ENCODE measurements around the gene MROH7.
"Not testable (repeated sequence)": the region's sequence is repeated elsewhere in the genome, so short reads cannot be mapped to it uniquely, and the experiment has no call there.

The MROH7 gene

DNA sequence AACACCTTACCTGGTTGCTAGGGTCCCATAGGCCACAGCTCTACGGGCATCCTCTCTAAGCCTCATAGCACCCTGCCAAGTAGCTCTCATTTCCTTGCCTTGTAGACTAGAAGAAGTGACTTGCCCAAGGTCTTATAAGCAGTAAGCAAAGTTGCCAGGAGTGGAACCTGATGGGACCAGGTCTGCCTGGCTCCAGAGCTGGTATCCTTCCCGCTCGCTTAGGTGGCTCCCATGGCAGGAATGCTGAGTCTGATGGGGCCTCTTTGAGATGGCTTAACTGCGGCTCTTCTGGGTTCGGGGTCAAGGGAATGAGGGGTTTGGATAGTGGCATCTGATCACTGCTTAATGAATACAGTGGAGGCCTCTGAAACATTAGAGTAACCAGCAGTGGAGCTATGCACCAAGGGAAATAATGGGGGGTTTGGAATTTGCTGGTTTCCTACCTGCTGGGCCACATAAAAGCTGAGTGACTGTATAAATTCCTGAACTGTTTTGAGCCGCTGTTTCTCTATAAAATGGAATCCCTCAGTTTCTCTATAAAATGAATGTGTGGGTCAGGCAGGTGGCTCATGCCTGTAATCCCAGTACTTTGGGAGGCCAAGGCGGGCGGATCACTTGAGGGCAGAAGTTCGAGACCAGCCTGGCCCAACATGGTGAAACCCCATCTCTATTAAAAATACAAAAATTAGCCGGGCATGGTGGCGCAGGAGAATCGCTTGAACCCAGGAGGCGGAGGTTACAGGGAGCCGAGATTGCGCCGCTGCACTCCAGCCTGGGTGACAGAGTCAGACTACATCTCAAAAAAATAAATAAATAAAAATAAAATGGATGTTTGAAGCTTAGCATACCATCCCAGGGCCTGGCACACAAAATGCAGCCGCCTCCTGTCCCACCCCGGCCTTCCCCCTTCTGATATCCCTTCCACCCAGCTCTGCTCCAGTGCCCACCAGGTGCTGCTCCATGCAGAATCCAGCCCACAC lies 30.7 kb upstream of the MROH7 start:
- DNase-seq: no peak

GRCh38 chr1:54611621-54612020 lies 30.0 kb upstream of the MROH7 start:
- no peak for DNase-seq

GRCh38 chr1:54614024-54614423 lies 27.6 kb upstream of the MROH7 start:
- DNase-seq: no peak

DNA sequence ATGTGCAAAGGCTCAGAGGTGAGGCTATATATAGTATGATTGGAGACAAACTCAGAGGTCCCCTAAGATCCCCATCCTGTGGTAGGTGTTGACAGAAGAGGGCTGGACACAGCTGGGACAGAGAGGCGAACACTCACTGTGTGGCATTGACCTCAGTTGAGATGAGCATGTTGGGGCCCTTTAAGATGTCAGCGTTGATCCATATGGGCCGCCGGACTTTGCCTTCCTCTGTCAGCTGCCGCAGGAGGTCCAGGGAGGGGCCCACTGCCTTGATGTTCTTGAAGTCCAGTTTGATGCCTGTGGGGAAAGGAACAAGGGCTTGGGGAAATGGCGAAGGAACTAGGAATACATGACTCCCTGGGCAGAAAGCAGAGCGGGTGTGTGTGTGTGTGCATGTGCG lies 27.0 kb upstream of the MROH7 start:
- DNase-seq: no peak

GRCh38 chr1:54615531-54616279 lies 25.9 kb upstream of the MROH7 start:
- DNase-seq: no peak

DNA sequence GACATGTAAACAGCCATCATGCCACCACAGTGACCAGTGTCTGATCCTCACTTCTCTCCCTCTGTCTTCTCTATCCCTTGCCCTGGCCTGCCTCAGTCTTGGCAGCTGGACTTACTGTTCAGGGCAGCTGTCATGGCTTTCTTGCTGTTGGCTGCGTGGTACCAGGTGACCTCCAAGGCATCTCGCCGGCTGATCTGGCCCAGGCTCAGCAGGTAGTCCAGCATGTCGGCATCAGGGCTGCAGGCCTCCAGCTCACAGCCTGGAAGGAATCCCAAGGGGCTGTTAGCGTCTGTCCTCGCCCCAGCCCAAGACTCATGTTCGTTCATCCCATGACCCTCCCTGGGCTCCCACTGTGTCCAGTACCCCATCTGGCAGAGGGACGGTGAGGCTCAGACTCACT lies 21.8 kb upstream of the MROH7 start:
- DNase-seq: no peak

DNA sequence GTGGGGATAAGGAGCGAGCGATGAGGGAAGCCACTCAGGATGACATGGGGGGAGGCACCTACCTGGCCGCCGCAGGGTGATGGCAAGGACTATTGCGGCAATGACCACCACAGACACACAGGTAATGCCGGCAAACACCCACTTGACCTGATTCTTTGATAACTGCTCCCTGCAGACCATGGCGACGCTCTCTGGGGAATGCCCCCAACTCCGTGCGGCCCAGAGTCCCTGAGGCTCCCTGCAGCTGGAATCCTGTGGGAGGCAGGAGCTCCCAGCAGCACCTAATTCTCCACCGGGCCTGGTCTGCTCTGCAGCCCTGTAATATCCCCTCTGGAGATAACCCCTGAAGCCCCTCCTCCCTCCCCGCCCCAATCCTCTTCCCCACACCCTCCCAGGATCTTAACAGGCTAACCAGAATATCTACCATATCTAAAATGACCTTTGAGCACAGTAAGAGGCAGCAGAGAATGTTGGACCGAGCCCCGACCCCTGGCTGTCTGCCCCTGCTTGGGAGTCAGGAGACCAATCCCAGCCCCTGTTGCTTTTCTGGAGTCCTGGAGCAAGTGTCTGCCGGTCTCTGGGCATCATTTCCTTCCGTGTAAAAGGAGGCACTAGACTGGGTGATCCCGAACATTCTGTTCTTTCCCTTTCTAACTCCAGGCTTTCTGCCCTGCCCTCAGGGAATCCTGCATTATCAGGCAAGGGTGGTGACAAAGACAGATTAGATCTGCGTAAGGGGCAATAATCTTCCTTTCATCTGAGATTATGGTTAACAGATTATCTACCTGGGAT lies 18.2 kb upstream of the MROH7 start, which contains the start of gene FAM151A:
FAM151A (minus strand) TSS at position 310 of the 792 bp plus-strand sequence; CDS start at position 180, 130 bp downstream.
- DNase-seq: no peak

DNA sequence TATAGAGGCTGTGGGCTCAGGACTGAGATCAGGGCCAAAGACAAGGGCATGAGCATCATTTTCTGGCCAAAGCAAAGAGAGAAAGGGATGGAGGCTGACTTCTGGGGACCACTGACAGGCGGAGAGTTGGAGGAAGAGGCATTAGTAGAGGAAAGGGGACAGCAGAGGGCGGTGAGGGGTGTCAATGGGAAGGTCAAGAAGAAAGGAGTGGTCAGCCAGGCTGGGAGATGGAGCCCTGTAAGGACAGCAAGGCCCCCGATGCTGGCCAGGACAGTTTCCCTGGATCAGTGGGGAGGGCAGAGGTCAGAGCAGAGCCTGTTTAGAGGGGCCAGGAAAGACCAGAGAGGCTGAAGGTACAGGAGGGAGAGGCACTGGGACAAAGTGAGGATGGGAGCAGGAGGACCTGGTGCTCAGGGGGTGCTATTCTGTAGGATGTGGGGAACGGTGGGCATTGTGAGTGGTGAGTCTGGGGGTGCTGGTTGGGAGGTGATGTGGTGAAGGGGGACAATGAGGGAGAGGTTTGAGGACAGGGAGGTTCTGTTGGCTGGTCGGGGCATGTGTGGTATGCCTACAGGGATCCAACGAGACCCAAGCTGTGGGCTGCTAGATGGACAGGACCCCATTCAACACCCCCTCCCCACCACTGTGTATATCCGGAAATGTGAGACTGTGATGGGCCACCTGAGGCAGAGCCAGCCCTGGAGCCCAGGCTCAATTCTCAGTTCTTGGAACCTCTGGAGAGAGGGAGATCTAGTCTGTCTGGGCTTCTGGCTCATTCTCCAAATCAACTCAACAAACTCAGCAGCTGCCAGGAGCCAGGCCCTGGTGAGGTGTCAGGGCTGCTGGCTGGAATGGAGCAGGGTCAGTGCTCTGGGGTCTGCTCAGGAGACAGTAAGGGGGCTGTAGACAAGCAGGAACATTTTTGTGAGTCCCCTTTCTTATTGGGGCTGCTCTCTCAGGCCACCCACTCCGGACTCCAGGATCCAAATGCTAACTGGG lies 16.8 kb upstream of the MROH7 start:
- no peak for DNase-seq

- DNase-seq: no peak
Measured at GRCh38 chr1:54627196-54627595, 14.4 kb upstream of the MROH7 start.

- not testable (repeated sequence) for DNase-seq
Measured at GRCh38 chr1:54635804-54636203, 5.8 kb upstream of the MROH7 start.

DNA sequence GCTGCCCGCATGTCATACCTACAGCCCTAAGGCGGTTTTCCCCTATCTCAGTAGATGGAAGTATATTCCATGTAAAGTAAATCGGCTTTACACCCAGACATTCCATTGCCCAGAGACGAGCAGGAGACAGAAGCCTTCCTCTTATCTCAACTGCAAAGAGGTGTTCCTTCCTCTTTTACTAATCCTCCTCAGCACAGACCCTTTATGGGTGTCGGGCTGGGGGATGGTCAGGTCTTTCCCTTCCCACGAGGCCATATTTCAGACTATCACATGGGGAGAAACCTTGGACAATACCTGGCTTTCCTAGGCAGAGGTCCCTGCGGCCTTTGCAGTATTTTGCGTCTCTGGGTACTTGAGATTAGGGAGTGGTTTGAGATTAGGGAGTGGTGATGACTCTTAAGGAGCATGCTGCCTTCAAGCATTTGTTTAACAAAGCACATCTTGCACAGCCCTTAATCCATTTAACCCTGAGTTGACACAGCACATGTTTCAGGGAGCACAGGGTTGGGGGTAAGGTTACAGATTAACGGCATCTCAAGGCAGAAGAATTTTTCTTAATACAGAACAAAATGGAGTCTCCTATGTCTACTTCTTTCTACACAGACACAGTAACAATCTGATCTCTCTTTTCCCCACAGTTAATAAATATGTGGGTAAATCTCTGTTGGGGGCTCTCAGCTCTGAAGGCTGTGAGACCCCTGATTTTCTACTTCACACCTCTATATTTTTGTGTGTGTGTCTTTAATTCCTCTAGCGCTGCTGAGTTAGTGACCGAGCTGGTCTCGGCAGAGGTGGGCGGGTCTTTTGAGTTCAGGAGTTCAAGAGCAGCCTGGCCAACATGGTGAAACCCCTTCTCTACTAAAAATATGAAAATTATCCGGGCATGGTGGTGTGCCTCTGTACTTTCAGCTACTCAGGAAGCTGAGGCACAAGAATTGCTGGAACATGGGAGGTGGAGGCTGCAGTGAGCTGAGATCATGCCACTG lies 4.8 kb upstream of the MROH7 start:
- DNase-seq: not testable (repeated sequence)

DNA sequence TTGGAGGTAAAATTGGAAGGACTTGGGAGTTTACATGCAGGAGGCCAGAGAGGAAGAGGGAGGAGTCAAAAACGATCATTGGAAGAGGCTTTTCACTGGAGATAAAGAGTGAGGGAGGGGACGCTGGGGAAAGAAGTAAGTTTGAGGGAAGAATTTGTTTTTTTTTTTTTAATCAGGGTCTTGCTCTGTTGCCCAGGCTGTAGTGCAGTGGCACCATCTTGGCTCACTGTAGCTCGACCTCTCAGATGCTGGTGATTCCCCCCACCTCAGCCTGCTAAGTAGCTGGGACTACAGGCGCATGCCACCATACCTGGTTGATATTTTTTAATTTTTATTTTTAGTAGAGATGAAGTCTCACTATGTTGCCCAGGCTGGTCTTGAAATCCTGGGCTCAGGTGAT lies 1.2 kb upstream of the MROH7 start:
- no peak for DNase-seq

GRCh38 chr1:54643736-54644135 lies 2.1 kb downstream of the MROH7 start:
- no peak for DNase-seq

DNA sequence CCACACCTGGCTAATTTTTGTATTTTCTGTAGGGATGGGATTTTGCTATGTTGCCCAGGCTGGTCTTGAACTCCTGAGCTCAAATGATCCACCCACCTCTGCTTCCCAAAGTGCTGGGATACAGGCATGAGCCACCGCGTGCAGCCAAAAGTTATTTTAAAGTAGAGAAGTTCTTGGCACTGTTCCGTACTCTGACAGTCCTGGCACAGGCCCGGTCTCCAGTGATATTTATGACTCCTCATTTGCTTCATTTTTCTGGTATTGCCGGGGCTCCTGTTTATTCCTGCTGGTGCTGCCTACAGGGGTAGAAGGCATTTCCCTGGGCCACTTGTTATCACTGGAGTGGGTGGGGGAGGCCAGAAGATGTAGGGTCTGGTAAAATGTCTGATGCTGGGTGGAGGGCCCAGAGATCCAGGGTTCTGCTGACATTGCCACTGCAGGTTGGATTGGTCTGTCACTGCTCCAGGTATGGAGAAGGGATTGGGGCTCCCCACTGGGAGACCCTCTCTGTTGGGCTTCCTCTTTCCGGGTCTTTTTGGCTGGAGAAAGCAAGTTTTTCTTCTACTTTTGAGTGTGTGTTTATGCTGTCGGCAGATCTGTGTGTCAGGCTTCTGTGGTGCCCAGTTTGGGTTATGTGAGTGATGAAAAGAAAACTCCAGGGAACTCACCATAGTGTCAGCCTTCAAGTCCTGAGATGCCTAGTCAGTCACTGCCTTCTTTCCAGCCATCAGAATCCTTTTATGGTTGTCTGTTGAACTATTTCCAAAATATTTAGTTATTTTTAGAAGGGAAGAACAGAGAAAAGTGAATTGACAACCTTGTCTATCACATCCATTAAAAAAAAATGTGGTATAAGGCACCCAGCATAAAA lies 4.5 kb downstream of the MROH7 start:
- DNase-seq: no peak

GRCh38 chr1:54649130-54649898 lies 7.7 kb downstream of the MROH7 start:
- no peak for DNase-seq

- no peak for DNase-seq
Measured at GRCh38 chr1:54649921-54650320, 8.3 kb downstream of the MROH7 start.

GRCh38 chr1:54650417-54650816 lies 8.8 kb downstream of the MROH7 start:
- DNase-seq: no peak

DNA sequence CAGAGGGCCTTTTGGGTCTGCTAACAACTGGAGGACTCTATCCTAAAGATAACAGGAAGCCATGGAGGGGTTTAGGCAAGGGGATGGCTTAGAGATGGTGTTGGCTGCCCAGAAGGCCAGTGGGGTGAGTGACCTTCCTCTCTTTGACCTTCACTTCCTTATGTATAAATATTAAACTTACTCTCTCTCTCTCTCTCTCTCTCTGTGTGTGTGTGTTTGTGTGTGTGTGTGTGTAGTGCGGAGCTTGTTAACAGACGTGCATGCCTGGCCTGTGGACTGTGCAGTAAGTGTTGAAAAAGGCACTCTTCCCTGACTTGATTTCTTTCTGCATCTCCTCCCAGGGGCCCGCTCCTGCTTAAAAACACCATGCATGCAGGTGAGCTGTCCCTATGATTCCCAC lies 10.0 kb downstream of the MROH7 start:
- no peak for DNase-seq

GRCh38 chr1:54652168-54652567 lies 10.6 kb downstream of the MROH7 start:
- DNase-seq: no peak

Measured in SIG-M5 (cell line).